ENCODE measurements around the gene FOXD2.

Gene FOXD2

DNA sequence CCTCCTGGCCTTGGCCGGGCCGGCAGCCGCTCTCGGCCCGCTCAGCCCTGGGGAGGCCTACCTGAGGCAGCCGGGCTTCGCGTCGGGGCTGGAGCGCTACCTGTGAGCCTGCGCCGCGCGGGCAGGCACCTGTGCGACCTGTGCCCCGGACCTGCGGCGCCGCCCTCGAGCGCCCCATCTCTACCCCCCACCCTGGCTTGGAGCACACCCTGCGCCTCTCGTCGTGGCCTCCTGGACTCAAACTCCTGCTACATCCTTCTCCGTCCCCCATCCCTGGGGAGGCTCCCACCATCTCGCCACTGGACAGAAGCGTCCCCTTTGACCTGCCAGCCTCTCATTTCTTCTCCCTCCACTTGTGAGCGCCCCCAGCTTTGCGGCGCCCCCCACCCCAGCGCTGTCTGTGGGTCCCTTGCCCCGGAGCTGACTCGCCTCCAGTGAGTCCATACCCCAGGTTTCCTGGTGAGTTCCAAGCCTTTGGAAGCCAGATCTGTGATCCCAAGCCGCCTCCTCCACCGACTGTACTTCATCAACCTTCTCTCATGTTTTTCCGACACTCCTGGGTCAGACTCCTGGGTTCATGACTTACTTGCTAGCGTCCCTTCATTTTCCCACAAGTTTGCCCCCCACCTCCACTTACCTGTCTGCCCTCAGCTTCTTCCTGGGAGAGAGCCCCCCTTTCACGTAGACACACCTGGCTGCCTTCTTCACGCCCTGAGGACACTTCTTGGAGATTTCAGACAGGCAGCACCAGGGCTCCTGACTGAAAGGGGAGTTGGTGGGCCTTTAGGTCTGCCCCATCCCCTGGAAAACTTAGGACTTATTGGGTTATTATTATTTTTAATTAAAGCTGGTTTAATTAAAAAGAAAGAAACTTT lies 20.4 kb upstream of the FOXD2 start:
- DNase-seq, result no peak

DNA sequence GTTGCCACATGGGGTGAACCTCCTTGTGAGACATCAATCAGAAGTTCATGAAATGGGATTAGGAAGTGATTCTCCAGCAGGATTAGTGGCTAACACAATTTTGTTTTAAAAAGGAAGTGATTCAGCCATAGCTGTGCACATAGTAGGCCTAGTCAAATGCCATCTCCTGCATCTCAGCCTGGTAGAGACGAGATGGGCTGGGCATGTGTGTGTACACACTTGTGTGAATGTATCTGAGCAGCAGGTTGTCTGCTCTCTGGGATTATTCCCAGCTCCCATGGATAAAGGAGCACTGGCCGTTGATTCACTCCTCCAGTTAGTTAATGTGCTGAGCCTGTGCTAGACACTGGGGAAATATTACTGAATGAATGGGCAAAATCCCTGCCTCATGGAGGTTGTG lies 19.7 kb upstream of the FOXD2 start:
- DNase-seq, result no peak

DNA sequence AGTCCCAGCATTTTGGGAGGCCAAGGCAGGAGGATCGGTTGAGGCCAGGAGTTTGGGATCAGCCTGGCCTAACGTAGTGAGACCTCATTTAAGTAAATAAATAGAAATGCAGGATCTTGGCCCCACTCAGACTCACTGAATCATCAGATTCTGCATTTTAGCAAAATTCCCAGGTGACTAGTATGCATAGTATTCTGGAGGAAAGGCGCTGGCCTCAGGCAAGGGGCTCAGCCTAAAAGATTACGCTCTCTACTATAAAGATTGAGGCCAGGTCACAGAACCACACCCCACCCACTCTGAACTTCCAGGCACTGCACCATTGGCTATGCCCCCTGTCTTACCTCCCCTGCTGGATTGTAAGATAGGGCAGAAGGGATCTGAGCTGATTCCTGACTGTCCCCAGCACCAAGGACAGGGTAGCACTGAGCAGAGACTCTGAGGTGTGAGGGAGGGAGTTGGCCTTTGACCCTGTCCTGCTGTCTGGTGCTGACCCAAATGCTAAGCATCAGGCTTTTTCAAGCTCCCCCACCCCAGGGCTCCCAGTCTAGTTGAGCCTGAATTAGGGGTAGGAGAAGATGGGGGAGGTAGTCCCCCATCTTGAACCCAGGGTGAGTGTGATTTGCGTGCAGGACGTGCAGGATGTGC lies 19.0 kb upstream of the FOXD2 start:
- no peak for DNase-seq

DNA sequence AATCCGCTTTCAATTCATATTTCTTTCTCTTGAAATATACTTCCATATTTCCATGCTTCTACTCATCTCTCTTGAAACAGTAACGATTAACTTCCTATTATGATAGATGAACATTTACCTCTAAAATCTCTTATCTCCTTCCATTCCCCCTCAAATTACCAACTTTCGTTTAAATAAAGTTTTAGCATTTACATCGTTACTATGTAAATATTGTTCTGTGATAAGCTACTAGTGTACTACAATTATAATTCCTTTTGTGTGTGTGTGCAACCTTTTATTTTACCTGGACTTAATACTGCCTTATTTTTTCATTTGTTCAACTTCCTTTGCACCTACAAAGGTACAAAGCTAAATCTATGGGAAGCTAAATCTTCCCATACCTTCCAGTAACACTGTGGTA lies 17.3 kb upstream of the FOXD2 start:
- no peak for DNase-seq

DNA sequence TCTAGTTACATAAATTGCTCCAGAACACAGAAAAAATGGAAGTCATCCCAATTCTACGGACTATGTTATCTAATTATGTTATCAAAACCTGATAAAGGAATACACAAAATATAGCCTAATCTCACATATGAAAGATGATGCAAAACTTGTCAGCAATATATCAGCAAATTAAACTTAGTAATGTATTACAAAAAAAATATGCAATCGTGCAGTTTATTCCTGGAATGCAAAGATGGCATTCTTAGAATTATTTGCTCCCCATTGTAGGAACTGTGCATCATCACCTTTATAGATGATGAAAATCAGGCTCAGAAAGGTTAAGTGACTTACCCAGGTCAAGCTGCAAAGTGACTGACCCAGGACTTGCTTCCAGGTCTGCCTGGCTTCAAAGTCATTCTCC lies 14.0 kb upstream of the FOXD2 start:
- no peak for DNase-seq

DNA sequence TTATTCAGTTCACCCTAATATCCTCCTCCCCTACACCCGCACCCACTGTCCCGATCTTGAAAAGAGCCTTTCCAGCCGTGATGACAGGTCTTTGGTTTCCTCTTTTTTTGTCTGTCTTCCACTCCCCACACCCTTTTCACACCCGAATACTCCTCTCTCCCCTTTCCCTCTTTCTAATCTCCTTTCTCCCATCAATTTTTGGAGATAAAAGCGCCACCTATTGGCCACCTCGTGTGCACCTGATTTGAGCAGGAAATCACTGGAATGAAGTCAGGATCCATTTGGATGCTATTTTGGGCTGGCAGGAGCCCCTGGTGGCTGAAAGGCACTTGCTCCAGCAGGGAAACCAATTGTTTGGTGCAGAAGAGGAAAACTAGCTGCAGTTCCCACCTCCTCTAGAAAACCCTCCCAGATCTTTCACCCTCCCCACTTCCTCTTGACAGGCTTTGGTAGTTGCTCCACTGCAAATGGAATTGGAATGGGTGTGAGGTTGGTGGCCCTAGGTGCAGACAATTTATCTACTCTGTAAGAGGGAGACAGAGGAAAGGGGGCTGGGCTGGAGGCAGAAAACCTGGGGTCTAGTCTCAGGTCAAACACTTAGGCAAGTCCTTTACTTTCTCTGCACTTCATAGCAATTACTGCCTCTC lies 13.4 kb upstream of the FOXD2 start:
- no peak for DNase-seq

DNA sequence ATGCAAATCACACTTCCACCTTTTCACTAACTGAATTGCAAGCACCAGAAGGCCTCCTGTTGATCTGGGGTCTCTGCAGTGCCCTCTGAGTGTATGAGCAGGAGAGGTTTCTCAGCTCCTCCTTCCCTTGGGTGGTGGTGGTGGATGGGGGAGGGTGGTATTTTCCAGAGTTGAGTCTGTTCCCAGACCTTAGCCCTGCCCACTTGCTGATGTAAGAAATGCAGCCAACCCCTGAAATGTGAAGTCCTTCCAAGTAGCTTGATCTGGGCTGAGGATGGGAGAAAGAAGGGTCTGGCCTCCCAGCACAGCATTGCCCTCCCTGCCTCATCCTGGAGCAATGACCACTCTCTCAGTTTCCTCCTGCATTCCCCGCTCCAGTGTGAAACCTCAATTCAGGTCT lies 6.3 kb upstream of the FOXD2 start:
- DNase-seq, result no peak

DNA sequence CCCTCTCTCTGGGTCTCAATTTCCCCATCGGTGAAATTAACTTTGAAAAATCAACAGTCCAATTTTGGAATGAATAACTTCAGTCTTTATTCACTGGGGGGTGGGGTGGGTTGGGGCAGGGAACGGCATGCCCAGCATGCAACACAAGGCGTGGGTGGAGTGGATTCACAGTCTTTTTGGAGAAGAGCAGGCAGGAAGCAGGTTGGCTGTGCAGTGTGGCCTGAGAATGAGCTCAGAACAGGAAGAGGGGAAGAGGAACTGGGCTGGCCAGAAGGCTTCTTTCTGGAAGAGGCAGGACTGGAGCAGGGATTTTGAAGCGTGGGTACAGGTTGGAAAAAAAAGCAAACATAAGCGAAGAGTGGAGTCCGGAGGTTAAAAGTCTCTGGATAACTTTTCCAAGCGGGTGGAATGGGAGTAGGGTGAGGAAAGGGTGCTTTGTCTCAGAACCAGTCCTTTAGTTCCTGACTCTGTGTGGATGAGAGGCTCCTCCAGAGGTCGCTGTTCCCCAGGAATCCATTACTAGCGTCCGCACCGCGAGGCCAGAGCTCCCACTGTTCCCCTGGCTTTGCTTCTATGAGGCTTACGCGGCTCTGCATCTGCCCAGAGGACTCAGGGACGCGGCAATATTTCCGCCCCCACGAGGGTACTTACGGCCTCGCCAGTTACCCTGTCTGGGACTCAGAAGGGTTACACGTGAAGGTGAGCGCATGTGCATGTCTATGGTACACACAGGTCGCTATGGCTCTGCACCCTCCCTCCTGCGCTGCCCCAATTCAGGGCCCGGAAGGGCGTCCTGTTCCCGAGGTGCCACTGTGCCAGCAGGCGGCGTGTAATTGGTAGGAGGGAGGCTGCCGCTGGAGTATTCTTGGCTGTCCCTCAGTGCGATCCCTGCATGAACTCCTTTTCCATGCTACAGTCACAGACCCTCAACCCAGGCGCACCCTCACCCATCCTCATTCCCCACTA lies 5.5 kb upstream of the FOXD2 start:
- DNase-seq, result peak; percentile 42 to 60

DNA sequence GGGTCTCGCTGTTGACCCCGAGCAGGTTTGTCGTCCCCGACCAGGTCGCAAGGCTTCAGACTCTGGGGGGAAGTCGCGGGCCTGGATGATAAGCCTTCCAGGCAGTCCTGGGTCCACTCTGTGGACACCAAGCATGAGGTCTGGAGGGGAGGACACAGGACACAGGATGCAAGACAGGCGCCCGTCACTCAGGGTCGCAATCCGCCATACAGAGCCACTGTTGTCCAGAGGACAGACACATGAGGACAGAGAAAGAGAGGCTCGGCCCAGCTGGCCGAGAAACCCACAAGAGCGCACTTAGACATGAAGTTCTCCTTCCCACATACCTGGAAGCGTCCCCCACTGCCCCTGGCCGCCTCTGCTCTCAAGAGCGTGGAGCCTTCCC lies 4.8 kb upstream of the FOXD2 start:
- no peak for DNase-seq

DNA sequence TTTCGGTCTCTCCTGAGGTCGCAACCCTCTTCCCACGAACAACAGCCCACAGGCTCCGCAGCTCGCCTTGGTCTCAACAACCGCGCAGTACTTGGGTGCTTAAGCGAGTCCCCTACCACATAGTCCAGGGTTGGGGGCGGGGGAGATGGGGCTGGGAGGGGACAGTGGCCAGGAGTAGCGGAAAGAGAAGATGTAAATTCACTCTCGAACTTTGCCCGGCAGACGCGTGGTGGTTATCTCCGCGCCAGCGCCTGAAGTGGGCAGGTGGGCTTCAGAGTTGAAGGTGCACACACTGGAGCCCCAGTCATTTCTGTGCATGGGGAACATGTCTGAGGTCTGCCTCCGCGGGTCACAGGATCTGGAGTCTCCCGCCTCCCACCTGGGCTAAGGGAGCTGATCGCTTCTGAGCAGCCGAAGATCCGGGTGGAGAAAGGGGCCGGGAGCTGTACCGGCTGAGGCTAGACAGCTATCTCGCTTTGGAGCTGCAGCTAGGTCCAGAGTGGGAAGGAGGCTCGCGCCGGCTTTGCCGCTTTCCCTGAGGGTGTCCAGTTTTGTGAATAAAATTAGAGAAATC lies 4.3 kb upstream of the FOXD2 start:
- DNase-seq, result no peak

DNA sequence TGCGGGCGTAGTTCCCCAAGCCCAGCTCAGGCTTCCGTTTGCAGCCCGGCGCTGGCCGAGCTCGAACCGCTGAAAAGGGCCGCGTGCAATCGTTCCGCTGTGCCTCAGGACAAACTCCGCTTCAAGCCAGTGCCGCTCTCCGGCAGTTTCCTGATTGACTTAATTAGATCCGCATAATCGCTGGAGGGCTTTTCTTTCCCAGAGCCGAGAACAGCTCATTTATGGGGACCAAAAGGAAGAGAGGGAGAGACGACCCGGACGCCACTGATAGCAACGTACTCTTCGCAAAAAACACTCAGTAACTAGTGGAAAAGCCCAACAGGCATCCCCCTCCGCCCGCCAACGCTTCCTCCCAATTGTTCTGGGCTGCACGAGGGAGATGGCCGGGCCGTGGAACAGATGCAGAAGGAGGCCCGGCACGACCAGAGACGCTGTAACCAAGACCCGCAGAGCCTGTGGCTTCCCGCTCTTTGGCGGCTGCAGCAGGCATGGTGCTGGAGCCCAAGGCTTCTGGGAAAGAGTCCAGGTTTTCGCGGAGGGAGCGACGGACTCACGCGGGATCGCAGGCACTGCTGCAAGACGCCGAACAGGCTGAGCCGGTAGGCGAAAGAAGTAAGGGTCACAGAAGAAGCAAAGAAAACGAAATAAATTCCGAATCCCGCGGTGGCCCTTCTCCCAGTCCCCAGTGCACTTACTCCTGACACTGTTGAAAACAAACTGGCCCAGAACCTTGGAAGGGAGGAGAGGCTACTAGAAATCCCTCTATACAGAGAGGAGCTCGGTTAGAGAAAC lies 3.6 kb upstream of the FOXD2 start:
- no peak for DNase-seq

DNA sequence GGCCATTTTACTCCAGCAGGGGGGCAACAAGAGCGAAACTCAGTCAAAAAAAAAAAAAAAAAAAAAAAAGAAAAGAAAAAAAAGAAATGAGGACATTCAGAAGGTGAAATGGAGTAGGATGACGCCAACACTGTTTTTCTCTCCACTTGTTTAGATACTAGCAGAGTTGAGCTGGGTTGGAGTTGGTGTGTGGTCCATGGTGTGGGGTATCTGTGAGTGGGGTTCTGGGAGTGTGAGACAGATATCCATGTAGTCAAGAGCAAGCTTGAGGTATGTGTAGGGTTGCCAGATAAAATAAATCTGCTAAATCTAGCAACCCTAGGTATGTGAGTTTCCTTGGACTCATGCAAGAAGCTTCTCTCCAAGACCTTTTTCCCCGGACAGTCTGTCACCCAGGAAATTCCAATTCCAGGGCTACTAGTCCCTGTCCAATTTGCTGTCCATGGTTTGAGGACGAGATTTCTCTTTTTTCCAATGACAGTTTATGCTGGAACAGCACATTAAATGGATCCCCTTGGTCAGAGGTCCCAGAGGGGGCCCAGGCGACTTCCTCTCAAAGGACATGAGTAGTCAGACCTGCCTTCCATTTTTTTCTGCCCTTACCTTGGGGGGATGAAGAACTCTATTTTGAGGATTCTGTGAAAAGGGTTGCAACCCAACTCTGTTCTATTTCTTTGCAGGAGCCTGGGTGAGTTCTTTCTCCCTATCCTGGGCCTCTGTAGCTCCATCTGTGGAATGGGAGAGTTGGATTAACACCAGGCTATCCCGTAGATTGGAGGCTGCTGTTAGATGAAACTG lies 2.1 kb upstream of the FOXD2 start:
- no peak for DNase-seq

DNA sequence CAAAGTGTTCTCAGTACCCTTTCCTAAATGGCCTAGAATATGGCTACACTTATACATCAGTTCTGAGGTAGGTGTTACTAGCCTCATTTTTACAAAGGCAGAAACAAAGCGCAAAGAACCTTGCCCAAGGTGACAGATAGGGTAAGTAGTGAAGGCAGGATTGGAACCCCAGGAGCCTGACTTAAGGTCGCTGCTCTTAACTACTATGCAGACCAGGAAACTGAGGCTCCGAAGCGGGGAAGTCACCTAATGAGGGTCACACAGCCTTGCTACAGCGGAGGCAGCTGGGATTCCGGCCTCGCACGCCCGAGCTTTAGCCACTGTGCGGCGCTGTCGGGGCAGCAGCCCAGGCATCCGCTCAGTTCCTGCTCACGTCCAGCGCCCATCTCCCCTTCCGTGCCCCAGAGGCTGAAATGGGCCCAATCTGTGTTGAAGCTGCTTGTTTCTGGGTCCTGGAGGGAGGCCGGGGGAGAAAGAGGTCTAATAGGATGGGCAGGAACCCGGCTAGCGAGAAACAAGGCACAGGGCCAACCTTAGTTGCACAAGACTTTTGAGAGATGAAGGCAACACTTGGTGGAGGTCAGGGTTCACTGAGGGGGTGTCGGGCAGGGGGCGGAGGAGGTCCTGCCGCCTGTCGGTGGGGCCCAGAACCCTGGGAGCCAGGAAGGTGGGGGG lies 1.4 kb upstream of the FOXD2 start:
- peak; percentile 74 to 76 for DNase-seq

DNA sequence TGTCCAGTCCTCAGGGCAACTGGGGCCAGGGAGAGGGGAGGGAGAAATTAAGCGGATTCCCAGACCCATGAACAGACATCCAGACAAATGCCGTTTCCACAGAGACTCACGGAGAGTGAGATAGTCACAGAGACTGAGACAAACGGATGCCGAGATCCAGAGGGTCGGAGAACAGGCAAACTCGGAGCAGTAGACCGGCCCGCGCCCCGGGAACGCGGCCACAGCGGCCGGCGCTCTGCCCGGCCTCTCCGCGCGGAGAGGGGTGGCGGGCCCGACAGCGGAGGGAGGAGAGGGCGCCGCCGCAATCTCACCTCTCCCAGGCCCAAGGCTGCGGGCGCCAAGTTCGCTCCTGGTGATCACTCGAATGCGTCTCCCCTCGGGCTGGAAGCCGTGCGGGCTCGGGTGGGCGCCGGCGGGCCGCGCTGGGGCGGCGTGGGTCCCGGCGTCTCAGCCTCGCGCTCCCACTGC lies 831 bp upstream of the FOXD2 start:
- no peak for DNase-seq

DNA sequence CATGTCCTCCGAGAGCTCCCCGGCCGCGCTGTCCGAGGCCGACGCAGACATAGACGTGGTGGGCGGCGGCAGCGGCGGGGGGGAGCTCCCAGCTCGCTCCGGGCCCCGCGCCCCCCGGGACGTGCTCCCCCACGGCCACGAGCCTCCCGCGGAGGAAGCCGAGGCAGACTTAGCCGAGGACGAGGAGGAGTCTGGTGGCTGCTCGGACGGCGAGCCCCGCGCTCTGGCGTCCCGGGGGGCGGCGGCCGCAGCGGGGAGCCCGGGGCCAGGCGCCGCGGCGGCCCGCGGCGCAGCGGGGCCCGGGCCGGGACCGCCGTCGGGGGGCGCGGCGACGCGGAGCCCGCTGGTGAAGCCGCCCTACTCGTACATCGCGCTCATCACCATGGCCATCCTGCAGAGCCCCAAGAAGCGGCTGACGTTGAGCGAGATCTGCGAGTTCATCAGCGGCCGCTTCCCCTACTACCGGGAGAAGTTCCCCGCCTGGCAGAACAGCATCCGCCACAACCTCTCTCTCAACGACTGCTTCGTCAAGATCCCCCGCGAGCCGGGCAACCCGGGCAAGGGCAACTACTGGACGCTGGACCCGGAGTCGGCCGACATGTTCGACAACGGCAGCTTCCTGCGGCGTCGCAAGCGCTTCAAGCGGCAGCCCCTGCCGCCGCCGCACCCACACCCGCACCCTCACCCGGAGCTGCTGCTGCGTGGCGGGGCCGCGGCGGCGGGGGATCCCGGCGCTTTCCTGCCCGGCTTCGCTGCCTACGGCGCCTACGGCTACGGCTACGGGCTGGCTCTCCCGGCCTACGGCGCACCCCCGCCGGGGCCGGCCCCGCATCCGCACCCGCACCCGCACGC lies 547 bp downstream of the FOXD2 start:
- DNase-seq, result peak; percentile 25 to 47

DNA sequence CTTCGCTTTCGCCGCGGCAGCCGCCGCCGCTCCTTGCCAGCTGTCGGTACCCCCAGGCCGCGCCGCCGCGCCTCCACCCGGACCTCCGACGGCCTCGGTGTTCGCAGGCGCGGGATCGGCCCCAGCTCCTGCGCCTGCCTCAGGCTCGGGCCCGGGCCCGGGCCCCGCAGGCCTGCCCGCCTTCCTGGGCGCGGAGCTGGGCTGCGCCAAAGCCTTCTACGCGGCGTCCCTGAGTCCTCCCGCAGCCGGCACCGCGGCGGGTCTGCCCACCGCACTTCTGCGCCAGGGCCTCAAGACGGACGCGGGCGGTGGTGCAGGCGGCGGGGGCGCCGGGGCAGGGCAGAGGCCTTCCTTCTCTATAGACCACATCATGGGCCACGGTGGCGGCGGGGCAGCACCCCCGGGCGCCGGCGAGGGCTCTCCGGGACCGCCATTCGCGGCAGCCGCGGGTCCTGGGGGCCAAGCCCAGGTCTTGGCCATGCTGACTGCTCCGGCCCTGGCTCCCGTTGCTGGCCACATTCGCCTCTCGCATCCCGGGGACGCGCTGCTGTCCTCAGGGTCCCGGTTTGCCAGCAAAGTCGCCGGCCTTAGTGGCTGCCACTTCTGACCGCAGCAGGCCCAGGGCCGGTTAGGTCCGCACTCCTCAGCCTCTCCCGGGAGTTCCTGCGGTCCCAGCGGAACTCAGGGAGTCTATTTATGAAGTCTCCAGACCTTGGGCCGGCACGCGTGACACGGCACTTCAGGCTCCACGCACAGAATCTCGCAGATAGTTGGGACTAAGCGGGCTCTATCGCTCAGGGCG lies 1.4 kb downstream of the FOXD2 start:
- peak in 1 of 2 donors; percentile 17 for DNase-seq

DNA sequence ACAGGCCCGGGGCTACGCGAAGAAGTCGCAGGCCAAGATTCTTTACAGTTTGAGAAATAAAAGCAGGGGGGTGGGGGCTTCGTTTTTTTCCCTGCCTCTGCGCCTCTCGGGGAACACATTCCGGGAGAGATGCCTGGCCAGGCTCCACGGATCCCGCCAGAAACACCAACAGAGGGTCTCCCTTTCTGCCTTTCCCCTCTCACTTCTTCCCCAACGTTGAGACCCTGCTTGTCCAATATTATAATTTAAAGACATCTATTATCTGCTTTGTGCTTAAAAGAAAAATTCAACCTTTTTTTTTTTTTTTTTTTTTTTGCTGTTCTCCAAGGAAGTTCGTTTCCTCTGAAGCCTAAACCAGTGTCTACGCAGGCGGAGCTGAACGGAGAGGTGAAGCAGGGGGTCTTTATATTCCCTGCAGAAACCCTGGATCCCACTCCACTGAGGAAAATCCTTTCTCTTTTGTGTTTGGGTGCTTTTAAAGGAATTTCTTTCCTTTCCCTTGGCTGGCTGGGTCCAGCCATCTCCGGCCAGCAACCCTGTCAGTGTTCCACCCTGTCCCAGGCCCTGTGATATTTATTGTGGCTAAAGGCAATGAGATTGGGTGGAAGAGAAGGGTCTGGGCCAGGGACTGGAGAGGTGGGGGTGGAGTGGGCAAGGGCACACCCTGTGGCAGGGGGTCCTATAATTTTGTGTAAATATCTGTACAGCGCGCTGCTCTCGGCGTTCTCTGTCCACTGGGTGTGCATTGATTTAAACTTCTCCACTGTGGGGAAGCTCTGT lies 2.2 kb downstream of the FOXD2 start:
- DNase-seq, result no peak
